WTC11 (cell line): ENCODE measurements around the gene HAPLN3.

Source experiments
- ARID4B ChIP-seq: sonication (generic); formaldehyde crosslinking; IDR thresholded peaks from 2 replicates; pipeline ENCODE4 v1.8.0; 2023; ENCODE audit warnings: missing genetic modification reagents, mild to moderate bottlenecking, borderline replicate concordance
- CBFB ChIP-seq: sonication (generic); formaldehyde crosslinking; IDR thresholded peaks from 2 replicates; pipeline ENCODE4 v1.8.1; 2022; ENCODE audit warnings: mild to moderate bottlenecking, low read depth, missing genetic modification reagents
- CREB1 ChIP-seq: sonication (generic); formaldehyde crosslinking; IDR thresholded peaks from 2 replicates; pipeline ENCODE4 v1.8.0; 2023; ENCODE audit warnings: mild to moderate bottlenecking, missing genetic modification reagents
- FOXK1 ChIP-seq: sonication (generic); formaldehyde crosslinking; IDR thresholded peaks from 2 replicates; pipeline ENCODE4 v1.8.0; 2022; ENCODE audit warnings: mild to moderate bottlenecking, moderate library complexity, missing genetic modification reagents
- JUN ChIP-seq: sonication (generic); formaldehyde crosslinking; IDR thresholded peaks from 2 replicates; pipeline ENCODE4 v1.8.0; 2023; ENCODE audit warnings: mild to moderate bottlenecking, missing genetic modification reagents
- MAX ChIP-seq: sonication (generic); formaldehyde crosslinking; IDR thresholded peaks from 2 replicates; pipeline ENCODE4 v1.8.0; 2022; ENCODE audit warnings: mild to moderate bottlenecking, missing genetic modification reagents
- RORB ChIP-seq: fragments of 250-450 bp; sonication (Bioruptor Pico); IDR thresholded peaks from 2 replicates; pipeline ENCODE4 v1.9.0; 2021; ENCODE audit warnings: mild to moderate bottlenecking
- SP1 ChIP-seq: sonication (generic); formaldehyde crosslinking; conservative IDR thresholded peaks from 2 replicates; pipeline ENCODE4 v1.8.1; 2022; ENCODE audit warnings: missing genetic modification reagents
- TEAD1 ChIP-seq: sonication (generic); formaldehyde crosslinking; IDR thresholded peaks from 2 replicates; pipeline ENCODE4 v1.8.0; 2022; ENCODE audit warnings: mild to moderate bottlenecking, missing genetic modification reagents
- TEAD4 ChIP-seq: sonication (generic); formaldehyde crosslinking; IDR thresholded peaks from 2 replicates; pipeline ENCODE4 v1.8.0; 2022; ENCODE audit warnings: mild to moderate bottlenecking, missing genetic modification reagents
- ZNF121 ChIP-seq: sonication (generic); formaldehyde crosslinking; IDR thresholded peaks from 2 replicates; pipeline ENCODE4 v1.8.0; 2023; ENCODE audit warnings: missing genetic modification reagents
- ZNF138 ChIP-seq: sonication (generic); formaldehyde crosslinking; conservative IDR thresholded peaks from 2 replicates; pipeline ENCODE4 v1.8.1; 2022; ENCODE audit warnings: mild to moderate bottlenecking, moderate library complexity, missing genetic modification reagents
- TF ChIP-seq, protein P1 (sequence below): fragments of 200-600 bp; IDR thresholded peaks from 2 replicates; pipeline ENCODE4 v1.8.0; 2022; ENCODE audit warnings: antibody characterized with exemption
- TF ChIP-seq, protein P2 (sequence below): sonication (generic); formaldehyde crosslinking; IDR thresholded peaks from 2 replicates; pipeline ENCODE4 v1.8.1; 2023; ENCODE audit warnings: mild to moderate bottlenecking, missing genetic modification reagents, borderline replicate concordance

DNA sequence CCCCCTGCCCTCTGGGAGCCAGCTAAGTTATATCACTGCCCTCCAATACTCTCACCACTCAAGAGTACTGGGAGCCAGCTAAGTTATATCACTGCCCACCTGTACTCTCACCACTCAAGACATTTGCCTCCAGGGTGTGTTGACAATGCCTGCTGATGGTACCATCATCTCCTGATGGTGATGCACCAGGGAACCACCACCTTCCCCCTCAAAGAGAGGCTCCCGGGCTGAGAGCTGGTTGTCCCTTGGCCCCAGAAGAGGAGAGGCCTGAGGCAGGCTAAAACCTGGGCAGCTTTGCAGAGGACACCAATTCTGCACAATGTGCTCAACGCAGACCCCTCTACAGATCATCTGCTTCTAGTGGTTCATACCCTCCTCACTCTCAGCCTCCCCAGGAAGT, 7.5 kb upstream of the HAPLN3 start:
- TF ChIP-seq ZNF121 (CRISPR knock-in tag) (no peak), RORB (CRISPR knock-in tag) (no peak), TEAD1 (CRISPR knock-in tag) (no peak), TEAD4 (CRISPR knock-in tag) (no peak), MAX (CRISPR knock-in tag) (no peak), CREB1 (no peak), CBFB (CRISPR knock-in tag) (no peak), SP1 (CRISPR knock-in tag) (no peak), ARID4B (no peak), ZNF138 (CRISPR knock-in tag) (no peak), JUN (no peak), FOXK1 (CRISPR knock-in tag) (no peak)
- TF ChIP-seq, protein P1, sequence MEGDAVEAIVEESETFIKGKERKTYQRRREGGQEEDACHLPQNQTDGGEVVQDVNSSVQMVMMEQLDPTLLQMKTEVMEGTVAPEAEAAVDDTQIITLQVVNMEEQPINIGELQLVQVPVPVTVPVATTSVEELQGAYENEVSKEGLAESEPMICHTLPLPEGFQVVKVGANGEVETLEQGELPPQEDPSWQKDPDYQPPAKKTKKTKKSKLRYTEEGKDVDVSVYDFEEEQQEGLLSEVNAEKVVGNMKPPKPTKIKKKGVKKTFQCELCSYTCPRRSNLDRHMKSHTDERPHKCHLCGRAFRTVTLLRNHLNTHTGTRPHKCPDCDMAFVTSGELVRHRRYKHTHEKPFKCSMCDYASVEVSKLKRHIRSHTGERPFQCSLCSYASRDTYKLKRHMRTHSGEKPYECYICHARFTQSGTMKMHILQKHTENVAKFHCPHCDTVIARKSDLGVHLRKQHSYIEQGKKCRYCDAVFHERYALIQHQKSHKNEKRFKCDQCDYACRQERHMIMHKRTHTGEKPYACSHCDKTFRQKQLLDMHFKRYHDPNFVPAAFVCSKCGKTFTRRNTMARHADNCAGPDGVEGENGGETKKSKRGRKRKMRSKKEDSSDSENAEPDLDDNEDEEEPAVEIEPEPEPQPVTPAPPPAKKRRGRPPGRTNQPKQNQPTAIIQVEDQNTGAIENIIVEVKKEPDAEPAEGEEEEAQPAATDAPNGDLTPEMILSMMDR = no peak
- TF ChIP-seq, protein P2, sequence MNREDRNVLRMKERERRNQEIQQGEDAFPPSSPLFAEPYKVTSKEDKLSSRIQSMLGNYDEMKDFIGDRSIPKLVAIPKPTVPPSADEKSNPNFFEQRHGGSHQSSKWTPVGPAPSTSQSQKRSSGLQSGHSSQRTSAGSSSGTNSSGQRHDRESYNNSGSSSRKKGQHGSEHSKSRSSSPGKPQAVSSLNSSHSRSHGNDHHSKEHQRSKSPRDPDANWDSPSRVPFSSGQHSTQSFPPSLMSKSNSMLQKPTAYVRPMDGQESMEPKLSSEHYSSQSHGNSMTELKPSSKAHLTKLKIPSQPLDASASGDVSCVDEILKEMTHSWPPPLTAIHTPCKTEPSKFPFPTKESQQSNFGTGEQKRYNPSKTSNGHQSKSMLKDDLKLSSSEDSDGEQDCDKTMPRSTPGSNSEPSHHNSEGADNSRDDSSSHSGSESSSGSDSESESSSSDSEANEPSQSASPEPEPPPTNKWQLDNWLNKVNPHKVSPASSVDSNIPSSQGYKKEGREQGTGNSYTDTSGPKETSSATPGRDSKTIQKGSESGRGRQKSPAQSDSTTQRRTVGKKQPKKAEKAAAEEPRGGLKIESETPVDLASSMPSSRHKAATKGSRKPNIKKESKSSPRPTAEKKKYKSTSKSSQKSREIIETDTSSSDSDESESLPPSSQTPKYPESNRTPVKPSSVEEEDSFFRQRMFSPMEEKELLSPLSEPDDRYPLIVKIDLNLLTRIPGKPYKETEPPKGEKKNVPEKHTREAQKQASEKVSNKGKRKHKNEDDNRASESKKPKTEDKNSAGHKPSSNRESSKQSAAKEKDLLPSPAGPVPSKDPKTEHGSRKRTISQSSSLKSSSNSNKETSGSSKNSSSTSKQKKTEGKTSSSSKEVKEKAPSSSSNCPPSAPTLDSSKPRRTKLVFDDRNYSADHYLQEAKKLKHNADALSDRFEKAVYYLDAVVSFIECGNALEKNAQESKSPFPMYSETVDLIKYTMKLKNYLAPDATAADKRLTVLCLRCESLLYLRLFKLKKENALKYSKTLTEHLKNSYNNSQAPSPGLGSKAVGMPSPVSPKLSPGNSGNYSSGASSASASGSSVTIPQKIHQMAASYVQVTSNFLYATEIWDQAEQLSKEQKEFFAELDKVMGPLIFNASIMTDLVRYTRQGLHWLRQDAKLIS (CRISPR knock-in tag) = no peak
